ENCODE results near the gene FOXL3.

Gene FOXL3

DNA sequence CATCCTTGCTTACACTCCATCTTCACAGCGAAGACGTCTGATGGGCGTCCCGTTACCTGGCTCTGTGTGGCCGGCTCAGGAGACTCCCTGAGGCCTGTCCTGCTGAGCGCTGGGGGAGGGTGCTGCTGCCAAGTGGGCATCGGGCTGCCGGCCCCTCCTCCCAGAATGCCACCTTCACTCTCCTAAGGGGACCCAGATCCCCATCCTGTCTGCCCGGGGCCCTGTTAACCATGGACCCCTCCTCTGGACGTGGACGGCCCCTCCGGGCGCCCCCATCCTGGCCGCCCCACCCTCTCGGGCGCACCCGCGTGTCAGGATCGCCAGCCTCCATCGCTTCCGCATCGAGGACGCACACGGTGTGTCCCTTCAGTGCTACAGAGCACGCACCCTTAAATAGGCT, 7.3 kb upstream of the FOXL3 start:
- H3K9me2 ChIP-seq (replicated peaks; ENCODE audit: insufficient read depth, low read length), result 0 out of 2 replicates have a peak, but pooled peaks cover 5% of the 10 kb centered on the region
- no peak overlapping the region for H3K4me3 ChIP-seq (ENCODE audit: insufficient read depth, low read length, poor library complexity, severe bottlenecking)
- peaks cover 11% of the 10 kb centered on the region; the same call in 1 of the 2 replicates for H3K9me3 ChIP-seq (ENCODE audit: insufficient read depth, low read length)
- no peak overlapping the region for H3K9ac ChIP-seq (ENCODE audit: low read length)
- no peak overlapping the region for H3K27ac ChIP-seq (ENCODE audit: low read depth, low read length)
- H3F3A ChIP-seq (ENCODE audit: insufficient read depth), result no peaks in the 10 kb centered on the region
- no peak overlapping the region for H3K4me2 ChIP-seq (ENCODE audit: low read depth, low read length, poor library complexity, severe bottlenecking)
- TF ChIP-seq EZH2phosphoT487 (conservative IDR thresholded peaks at IDR 0.05; ENCODE audit: low read length), result no peak
- no peak for TF ChIP-seq CTCF (IDR thresholded peaks at IDR 0.05; ENCODE audit: insufficient read depth, low read length, poor library complexity, severe bottlenecking)
- no peak overlapping the region for H2AFZ ChIP-seq (ENCODE audit: low read depth, low read length, severe bottlenecking)
- no peaks in the 10 kb centered on the region; the same call in 1 of the 2 replicates for H3K27me3 ChIP-seq (ENCODE audit: low read length)
- no peaks in the 10 kb centered on the region for H4K20me1 ChIP-seq (ENCODE audit: low read depth, low read length)
- H3K79me2 ChIP-seq (ENCODE audit: insufficient read depth, low read length), result no peaks in the 10 kb centered on the region
- H3K36me3 ChIP-seq (ENCODE audit: low read length), result no peaks in the 10 kb centered on the region

- no peak overlapping the region for H3K4me3 ChIP-seq (ENCODE audit: insufficient read depth, low read length, poor library complexity, severe bottlenecking)
- peaks cover 5% of the 10 kb centered on the region; the same call in 1 of the 2 replicates for H3K9me3 ChIP-seq (ENCODE audit: insufficient read depth, low read length)
- no peaks in the 10 kb centered on the region for H3K27me3 ChIP-seq (ENCODE audit: low read length)
- no peak overlapping the region for H2AFZ ChIP-seq (ENCODE audit: low read depth, low read length, severe bottlenecking)
- H3K79me2 ChIP-seq (ENCODE audit: insufficient read depth, low read length), result no peaks in the 10 kb centered on the region
- no peaks in the 10 kb centered on the region for H3F3A ChIP-seq (ENCODE audit: insufficient read depth)
- H3K9me2 ChIP-seq (replicated peaks; ENCODE audit: insufficient read depth, low read length), result no peaks in the 10 kb centered on the region
- H3K27ac ChIP-seq (ENCODE audit: low read depth, low read length), result no peak overlapping the region
- H3K9ac ChIP-seq (ENCODE audit: low read length), result no peak overlapping the region
- TF ChIP-seq EZH2phosphoT487 (conservative IDR thresholded peaks at IDR 0.05; ENCODE audit: low read length) (no peak), CTCF (IDR thresholded peaks at IDR 0.05; ENCODE audit: insufficient read depth, low read length, poor library complexity, severe bottlenecking) (no peak)
- no peaks in the 10 kb centered on the region for H4K20me1 ChIP-seq (ENCODE audit: low read depth, low read length)
- no peaks in the 10 kb centered on the region for H3K36me3 ChIP-seq (ENCODE audit: low read length)
- H3K4me2 ChIP-seq (ENCODE audit: low read depth, low read length, poor library complexity, severe bottlenecking), result no peak overlapping the region
Observed at GRCh38 chr7:284762-285722, 4.9 kb upstream of the FOXL3 start.

DNA sequence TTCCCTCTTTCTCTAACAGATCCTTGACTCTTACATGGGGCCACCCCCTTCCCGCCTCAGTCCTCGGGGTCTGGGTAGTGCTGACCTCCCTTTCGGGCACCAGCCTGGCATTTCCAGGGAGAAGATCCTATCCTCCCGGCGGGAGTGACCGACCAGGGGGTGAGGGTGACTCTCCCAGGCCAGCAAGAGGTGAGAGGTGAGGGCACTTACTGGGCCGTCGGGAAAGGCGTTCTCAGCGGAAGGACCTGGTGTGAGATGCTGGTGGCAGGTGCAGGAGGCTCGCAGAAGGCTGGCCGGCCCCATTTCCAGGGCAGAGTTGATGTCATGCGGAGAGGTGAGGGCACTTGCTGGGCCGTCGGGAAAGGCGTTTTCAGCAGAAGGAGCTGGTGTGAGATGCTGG, 4.2 kb upstream of the FOXL3 start:
- TF ChIP-seq EZH2phosphoT487 (conservative IDR thresholded peaks at IDR 0.05; ENCODE audit: low read length), result no peak
- no peak for TF ChIP-seq CTCF (IDR thresholded peaks at IDR 0.05; ENCODE audit: insufficient read depth, low read length, poor library complexity, severe bottlenecking)
- no peak overlapping the region for H3K4me2 ChIP-seq (ENCODE audit: low read depth, low read length, poor library complexity, severe bottlenecking)
- H3K36me3 ChIP-seq (ENCODE audit: low read length), result no peaks in the 10 kb centered on the region
- no peaks in the 10 kb centered on the region for H3F3A ChIP-seq (ENCODE audit: insufficient read depth)
- H3K4me3 ChIP-seq (ENCODE audit: insufficient read depth, low read length, poor library complexity, severe bottlenecking), result no peak overlapping the region
- H3K9ac ChIP-seq (ENCODE audit: low read length), result no peak overlapping the region
- no peak overlapping the region for H2AFZ ChIP-seq (ENCODE audit: low read depth, low read length, severe bottlenecking)
- H4K20me1 ChIP-seq (ENCODE audit: low read depth, low read length), result no peaks in the 10 kb centered on the region
- no peaks in the 10 kb centered on the region for H3K79me2 ChIP-seq (ENCODE audit: insufficient read depth, low read length)
- H3K27me3 ChIP-seq (ENCODE audit: low read length), result no peaks in the 10 kb centered on the region
- H3K9me3 ChIP-seq (ENCODE audit: insufficient read depth, low read length), result peaks cover 5% of the 10 kb centered on the region; the same call in 1 of the 2 replicates
- H3K27ac ChIP-seq (ENCODE audit: low read depth, low read length), result no peak overlapping the region
- no peaks in the 10 kb centered on the region for H3K9me2 ChIP-seq (replicated peaks; ENCODE audit: insufficient read depth, low read length)

All from SU-DHL-6 (cell line).